Trophoblast cell (in vitro differentiated cells and primary cell): ENCODE measurements around the gene SPATA31C1.

Source experiments
- DNase-seq, 2 donors: peaks; one replicate each; pipeline ENCODE4 v3.0.0-alpha.2; 2016
- H2AFZ ChIP-seq: 2 replicates; pipeline ENCODE4 v1.6.1; 2013; ENCODE audit warnings: low read length, moderate library complexity, mild to moderate bottlenecking; ENCODE audit not compliant: insufficient read depth, poor library complexity
- H2AK5ac ChIP-seq: 2 replicates; pipeline ENCODE4 v1.6.1; 2013; ENCODE audit warnings: mild to moderate bottlenecking, low read length
- H2BK120ac ChIP-seq: 2 replicates; pipeline ENCODE4 v1.6.1; 2013; ENCODE audit warnings: low read length, mild to moderate bottlenecking, moderate library complexity; ENCODE audit not compliant: insufficient read depth, poor library complexity
- H2BK12ac ChIP-seq: 2 replicates; pipeline ENCODE4 v1.6.1; 2013; ENCODE audit warnings: mild to moderate bottlenecking, low read length, moderate library complexity
- H2BK5ac ChIP-seq: 2 replicates; pipeline ENCODE4 v1.6.1; 2013; ENCODE audit warnings: low read length, low read depth, moderate library complexity, mild to moderate bottlenecking; ENCODE audit not compliant: poor library complexity
- H3K14ac ChIP-seq: 2 replicates; pipeline ENCODE4 v1.6.1; 2013; ENCODE audit warnings: mild to moderate bottlenecking, low read length
- H3K18ac ChIP-seq: 2 replicates; pipeline ENCODE4 v1.6.1; 2013; ENCODE audit warnings: mild to moderate bottlenecking, low read length
- H3K23ac ChIP-seq: 2 replicates; pipeline ENCODE4 v1.6.1; 2013; ENCODE audit warnings: low read length
- H3K27ac ChIP-seq: 2 replicates; pipeline ENCODE4 v1.5.1; 2013; ENCODE audit warnings: low read depth, mild to moderate bottlenecking, inconsistent platforms, low read length, moderate library complexity
- H3K27me3 ChIP-seq: 2 replicates; pipeline ENCODE4 v1.6.1; 2013; ENCODE audit warnings: inconsistent platforms, mild to moderate bottlenecking, low read length, moderate library complexity; ENCODE audit not compliant: insufficient read depth
- H3K36me3 ChIP-seq, 2 experiments: 1 replicate in 1 of 2; 2 replicates in 1 of 2; pipeline ENCODE4 v1.6.1; 2013; ENCODE audit warnings: low read length in 2 of 2, mild to moderate bottlenecking in 2 of 2, moderate library complexity in 1 of 2; ENCODE audit not compliant: insufficient read depth in 2 of 2, control insufficient read depth in 1 of 2
- H3K4ac ChIP-seq: 2 replicates; pipeline ENCODE4 v1.6.1; 2013; ENCODE audit warnings: low read depth, mild to moderate bottlenecking, low read length, moderate library complexity
- H3K4me1 ChIP-seq, 2 experiments: 1 replicate in 1 of 2; 2 replicates in 1 of 2; pipeline ENCODE4 v1.6.1; 2013; ENCODE audit warnings: low read length in 2 of 2, mild to moderate bottlenecking in 2 of 2, moderate library complexity in 1 of 2; ENCODE audit not compliant: insufficient read depth in 2 of 2, control insufficient read depth in 1 of 2
- H3K4me2 ChIP-seq: 2 replicates; pipeline ENCODE4 v1.6.1; 2013; ENCODE audit warnings: inconsistent platforms, mild to moderate bottlenecking, low read length, moderate library complexity
- H3K4me3 ChIP-seq: 2 replicates; pipeline ENCODE4 v1.5.1; 2013; ENCODE audit warnings: mild to moderate bottlenecking, low read depth, low read length, inconsistent platforms
- H3K79me1 ChIP-seq: one replicate; pipeline ENCODE4 v1.6.1; 2013; ENCODE audit warnings: low read length
- H3K79me2 ChIP-seq: 2 replicates; pipeline ENCODE4 v1.6.1; 2013; ENCODE audit warnings: low read length, mild to moderate bottlenecking; ENCODE audit not compliant: control insufficient read depth, insufficient read depth, poor library complexity
- H3K9ac ChIP-seq: 2 replicates; pipeline ENCODE4 v1.6.1; 2013; ENCODE audit warnings: mild to moderate bottlenecking, low read length
- H3K9me3 ChIP-seq: 2 replicates; pipeline ENCODE4 v1.6.1; 2013; ENCODE audit warnings: low read depth, mild to moderate bottlenecking, control low read depth, inconsistent platforms, low read length; ENCODE audit not compliant: insufficient read depth
- H4K12ac ChIP-seq: 2 replicates; pipeline ENCODE4 v1.6.1; 2013; ENCODE audit warnings: low read depth, mild to moderate bottlenecking, low read length, moderate library complexity
- H4K8ac ChIP-seq: 2 replicates; pipeline ENCODE4 v1.6.1; 2013; ENCODE audit warnings: low read depth, mild to moderate bottlenecking, low read length, moderate library complexity
- H4K91ac ChIP-seq: one replicate; pipeline ENCODE4 v1.6.1; 2013; ENCODE audit warnings: low read depth, mild to moderate bottlenecking, low read length, moderate library complexity
- WGBS: extraction: QIAGEN DNeasy Blood & Tissue Kit; methylation state at CpG from one replicate; pipeline ENCODE4 v1.1.7; 2013; ENCODE audit warnings: missing lambda C conversion rate; ENCODE audit not compliant: insufficient read length, insufficient coverage; ENCODE audit errors: extremely low coverage; 5-methylcytosine and 5-hydroxymethylcytosine counted together

SPATA31C1 gene

GRCh38 chr9:87944682-87945081 lies 26.9 kb downstream of the SPATA31C1 start:
- no peak overlapping the region for H3K4me2 ChIP-seq
- no peak overlapping the region for H2AFZ ChIP-seq
- no peaks in the 10 kb centered on the region for H3K27me3 ChIP-seq
- DNase-seq: no peak
- H3K36me3 ChIP-seq: no peaks in the 10 kb centered on the region
- no peak overlapping the region for H2BK12ac ChIP-seq
- no peak overlapping the region for H3K4ac ChIP-seq
- H2AK5ac ChIP-seq: no peak overlapping the region
- H3K9me3 ChIP-seq: no peaks in the 10 kb centered on the region
- no peak overlapping the region for H2BK5ac ChIP-seq
- H3K18ac ChIP-seq: no peak overlapping the region
- H3K79me1 ChIP-seq: no peaks in the 10 kb centered on the region
- H3K9ac ChIP-seq: no peak overlapping the region
- H4K91ac ChIP-seq: no peak overlapping the region
- H3K79me2 ChIP-seq: no peaks in the 10 kb centered on the region
- no peaks in the 10 kb centered on the region for H3K4me1 ChIP-seq
- H3K4me3 ChIP-seq: no peak overlapping the region
- no peak overlapping the region for H3K14ac ChIP-seq
- no peak overlapping the region for H4K8ac ChIP-seq
- no CpG with 5 or more reads among the region's 21 CpGs for WGBS
- no peak overlapping the region for H3K23ac ChIP-seq
- no peak overlapping the region for H2BK120ac ChIP-seq
- no peak overlapping the region for H4K12ac ChIP-seq
- no peak overlapping the region for H3K27ac ChIP-seq

DNA sequence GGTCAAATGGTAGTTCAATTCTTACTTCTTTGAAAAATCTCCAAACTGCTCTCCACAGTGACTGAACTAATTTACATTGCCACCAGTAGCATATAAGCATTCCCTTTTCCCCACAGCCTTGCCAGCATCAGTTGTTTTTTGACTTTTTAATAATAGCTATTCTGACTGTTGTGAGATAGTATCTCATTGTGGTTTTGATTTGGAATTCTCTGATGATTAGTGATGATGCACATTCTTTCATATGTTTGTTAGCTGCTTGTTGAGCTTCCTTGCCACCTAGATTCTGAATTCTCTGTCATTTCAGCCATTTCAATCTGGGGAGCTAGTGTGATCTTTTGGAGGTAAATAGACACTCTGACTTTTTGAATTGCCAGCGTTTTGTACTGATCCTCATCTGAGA lies 32.5 kb downstream of the SPATA31C1 start:
- no peak overlapping the region for H3K27ac ChIP-seq
- WGBS: no CpG with 5 or more reads among the region's 1 CpG
- H4K8ac ChIP-seq: no peak overlapping the region
- H3K27me3 ChIP-seq: no peaks in the 10 kb centered on the region
- H3K79me1 ChIP-seq: no peaks in the 10 kb centered on the region
- H3K79me2 ChIP-seq: no peaks in the 10 kb centered on the region
- no peaks in the 10 kb centered on the region for H3K9me3 ChIP-seq
- no peak overlapping the region for H3K4ac ChIP-seq
- no peak overlapping the region for H3K14ac ChIP-seq
- no peak overlapping the region for H3K23ac ChIP-seq
- DNase-seq: no peak
- no peak overlapping the region for H2BK12ac ChIP-seq
- no peak overlapping the region for H3K9ac ChIP-seq
- no peak overlapping the region for H4K12ac ChIP-seq
- H2AK5ac ChIP-seq: no peak overlapping the region
- no peak overlapping the region for H3K18ac ChIP-seq
- H3K36me3 ChIP-seq: no peaks in the 10 kb centered on the region
- no peak overlapping the region for H3K4me3 ChIP-seq
- no peaks in the 10 kb centered on the region for H3K4me1 ChIP-seq
- no peak overlapping the region for H2BK120ac ChIP-seq
- H3K4me2 ChIP-seq: no peak overlapping the region
- no peak overlapping the region for H4K91ac ChIP-seq
- no peak overlapping the region for H2AFZ ChIP-seq
- H2BK5ac ChIP-seq: no peak overlapping the region

DNA sequence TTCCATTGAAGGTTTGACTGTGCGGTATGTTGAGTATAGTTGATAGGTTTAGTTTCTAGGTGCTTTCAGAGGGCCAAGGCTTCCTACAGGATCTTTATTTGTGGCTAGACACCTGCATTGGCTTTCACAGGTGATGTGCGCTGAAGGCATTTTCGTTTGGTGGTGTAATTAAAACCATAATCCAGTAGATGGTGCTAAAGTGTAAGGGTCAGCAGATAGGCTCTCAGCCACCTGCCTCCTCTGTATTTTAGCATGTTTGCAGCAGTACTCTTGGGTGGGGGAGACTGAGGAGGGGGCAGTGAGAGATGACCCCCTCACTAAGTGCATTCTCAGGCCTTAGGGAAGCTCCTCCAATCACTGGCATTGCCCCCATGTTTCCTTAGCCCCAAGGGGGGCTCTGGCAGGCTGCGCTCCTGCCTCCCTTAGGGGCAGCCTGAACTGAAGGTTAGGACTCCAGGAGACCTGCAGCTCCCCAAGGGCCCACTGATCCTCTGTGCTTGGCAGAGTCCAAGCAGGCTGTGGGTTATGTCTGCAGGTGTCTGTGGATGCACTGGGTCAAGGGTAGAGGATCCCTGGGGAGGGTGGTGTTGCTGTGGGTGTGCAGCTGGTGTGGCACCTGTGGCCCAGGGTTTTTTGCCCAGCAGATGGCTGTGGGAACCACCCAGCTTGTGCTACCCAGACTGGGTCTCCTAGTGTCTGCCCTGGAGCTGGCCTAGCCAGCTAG lies 33.2 kb downstream of the SPATA31C1 start:
- H3K4me2 ChIP-seq: no peak overlapping the region
- H4K12ac ChIP-seq: no peak overlapping the region
- H3K27me3 ChIP-seq: no peaks in the 10 kb centered on the region
- H3K4ac ChIP-seq: no peak overlapping the region
- peak; percentile 5 to 82 for DNase-seq
- H3K23ac ChIP-seq: no peak overlapping the region
- no peak overlapping the region for H2BK12ac ChIP-seq
- no peak overlapping the region for H2AK5ac ChIP-seq
- no peaks in the 10 kb centered on the region for H3K9me3 ChIP-seq
- H3K36me3 ChIP-seq: no peaks in the 10 kb centered on the region
- H3K79me2 ChIP-seq: no peaks in the 10 kb centered on the region
- no peak overlapping the region for H4K8ac ChIP-seq
- no peak overlapping the region for H2BK120ac ChIP-seq
- no peak overlapping the region for H3K27ac ChIP-seq
- H3K4me1 ChIP-seq: no peaks in the 10 kb centered on the region
- no peak overlapping the region for H3K14ac ChIP-seq
- no peak overlapping the region for H2BK5ac ChIP-seq
- no peak overlapping the region for H3K18ac ChIP-seq
- no peak overlapping the region for H3K4me3 ChIP-seq
- no peak overlapping the region for H2AFZ ChIP-seq
- H3K9ac ChIP-seq: no peak overlapping the region
- WGBS: no CpG with 5 or more reads among the region's 4 CpGs
- no peak overlapping the region for H4K91ac ChIP-seq
- no peaks in the 10 kb centered on the region for H3K79me1 ChIP-seq

- Histone ChIP-seq H3K9me3 (peaks cover 7% of the 10 kb centered on the region), H3K18ac (no peak overlapping the region), H3K4me1 (no peaks in the 10 kb centered on the region), H3K27me3 (no peaks in the 10 kb centered on the region), H3K23ac (no peak overlapping the region), H3K79me1 (no peaks in the 10 kb centered on the region), H3K4me3 (no peak overlapping the region), H3K4me2 (no peak overlapping the region), H2AFZ (no peak overlapping the region), H2BK5ac (no peak overlapping the region), H3K14ac (no peak overlapping the region), H4K12ac (no peak overlapping the region), H3K27ac (no peak overlapping the region), H3K79me2 (no peaks in the 10 kb centered on the region), H3K36me3 (no peaks in the 10 kb centered on the region), H3K4ac (no peak overlapping the region), H4K91ac (no peak overlapping the region), H4K8ac (no peak overlapping the region), H2BK12ac (no peak overlapping the region), H2AK5ac (no peak overlapping the region), H3K9ac (no peak overlapping the region), H2BK120ac (no peak overlapping the region)
- no peak for DNase-seq
- no CpG with 5 or more reads among the region's 3 CpGs for whole genome bisulfite sequencing
Measured at GRCh38 chr9:87954230-87954629, 36.5 kb downstream of the SPATA31C1 start.
